ENCODE data around the gene DOCK2.

- no peak for TF ChIP-seq CTCF (optimal IDR thresholded peaks at IDR 0.05 in 1 of 3, IDR thresholded peaks at IDR 0.05 in 1 of 3, conservative IDR thresholded peaks at IDR 0.05 in 1 of 3; ENCODE audit: extremely low read depth in 1 of 3, insufficient read depth in 2 of 3, low read length in 3 of 3)
- TF ChIP-seq EZH2 (IDR thresholded peaks at IDR 0.05; ENCODE audit: low read length), result no peak
These were observed 258.9 kb downstream of the DOCK2 start for GRCh38 chr5:169895926-169896325.

Data from keratinocyte (primary cell).